Measurements from ENCODE around the gene ACAA1.

DNA sequence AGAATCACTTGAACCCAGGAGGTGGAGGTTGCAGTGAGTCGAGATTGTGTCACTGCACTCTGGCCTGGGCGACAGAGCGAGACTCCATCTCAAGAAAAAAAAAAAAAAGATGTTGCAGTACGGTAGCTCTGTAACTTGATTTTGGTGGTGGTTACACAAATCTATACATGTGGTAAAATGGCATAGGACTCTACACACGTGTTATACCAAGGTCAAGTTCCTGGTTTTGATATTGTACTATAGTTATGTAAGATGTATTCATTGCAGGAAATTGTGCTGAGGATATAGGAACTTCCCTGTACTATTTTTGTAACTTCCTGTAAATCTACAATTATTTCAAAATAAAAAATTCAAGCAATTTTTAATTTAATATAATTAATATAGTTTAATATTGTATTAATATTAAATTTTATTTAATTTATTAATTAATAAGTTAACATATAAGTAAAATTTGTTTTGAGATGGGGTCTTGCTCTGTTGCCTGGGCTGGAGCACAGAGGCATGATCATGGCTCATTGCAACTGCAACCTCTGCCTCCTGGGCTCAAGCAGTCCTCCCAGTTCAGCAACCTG is 11.5 kb upstream of the ACAA1 start:
- TF ChIP-seq SMARCB1 (IDR thresholded peaks at IDR 0.05; ENCODE audit: insufficient read length, low read depth) = no peak
- TF ChIP-seq HCFC1 (IDR thresholded peaks at IDR 0.05; ENCODE audit: low read depth, low read length) = no peak
- no peak for TF ChIP-seq BCOR (IDR thresholded peaks at IDR 0.05)
- TF ChIP-seq, protein P1, sequence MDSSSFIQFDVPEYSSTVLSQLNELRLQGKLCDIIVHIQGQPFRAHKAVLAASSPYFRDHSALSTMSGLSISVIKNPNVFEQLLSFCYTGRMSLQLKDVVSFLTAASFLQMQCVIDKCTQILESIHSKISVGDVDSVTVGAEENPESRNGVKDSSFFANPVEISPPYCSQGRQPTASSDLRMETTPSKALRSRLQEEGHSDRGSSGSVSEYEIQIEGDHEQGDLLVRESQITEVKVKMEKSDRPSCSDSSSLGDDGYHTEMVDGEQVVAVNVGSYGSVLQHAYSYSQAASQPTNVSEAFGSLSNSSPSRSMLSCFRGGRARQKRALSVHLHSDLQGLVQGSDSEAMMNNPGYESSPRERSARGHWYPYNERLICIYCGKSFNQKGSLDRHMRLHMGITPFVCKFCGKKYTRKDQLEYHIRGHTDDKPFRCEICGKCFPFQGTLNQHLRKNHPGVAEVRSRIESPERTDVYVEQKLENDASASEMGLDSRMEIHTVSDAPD (CRISPR knock-in tag; IDR thresholded peaks at IDR 0.05) = no peak
- TF ChIP-seq, protein P2, sequence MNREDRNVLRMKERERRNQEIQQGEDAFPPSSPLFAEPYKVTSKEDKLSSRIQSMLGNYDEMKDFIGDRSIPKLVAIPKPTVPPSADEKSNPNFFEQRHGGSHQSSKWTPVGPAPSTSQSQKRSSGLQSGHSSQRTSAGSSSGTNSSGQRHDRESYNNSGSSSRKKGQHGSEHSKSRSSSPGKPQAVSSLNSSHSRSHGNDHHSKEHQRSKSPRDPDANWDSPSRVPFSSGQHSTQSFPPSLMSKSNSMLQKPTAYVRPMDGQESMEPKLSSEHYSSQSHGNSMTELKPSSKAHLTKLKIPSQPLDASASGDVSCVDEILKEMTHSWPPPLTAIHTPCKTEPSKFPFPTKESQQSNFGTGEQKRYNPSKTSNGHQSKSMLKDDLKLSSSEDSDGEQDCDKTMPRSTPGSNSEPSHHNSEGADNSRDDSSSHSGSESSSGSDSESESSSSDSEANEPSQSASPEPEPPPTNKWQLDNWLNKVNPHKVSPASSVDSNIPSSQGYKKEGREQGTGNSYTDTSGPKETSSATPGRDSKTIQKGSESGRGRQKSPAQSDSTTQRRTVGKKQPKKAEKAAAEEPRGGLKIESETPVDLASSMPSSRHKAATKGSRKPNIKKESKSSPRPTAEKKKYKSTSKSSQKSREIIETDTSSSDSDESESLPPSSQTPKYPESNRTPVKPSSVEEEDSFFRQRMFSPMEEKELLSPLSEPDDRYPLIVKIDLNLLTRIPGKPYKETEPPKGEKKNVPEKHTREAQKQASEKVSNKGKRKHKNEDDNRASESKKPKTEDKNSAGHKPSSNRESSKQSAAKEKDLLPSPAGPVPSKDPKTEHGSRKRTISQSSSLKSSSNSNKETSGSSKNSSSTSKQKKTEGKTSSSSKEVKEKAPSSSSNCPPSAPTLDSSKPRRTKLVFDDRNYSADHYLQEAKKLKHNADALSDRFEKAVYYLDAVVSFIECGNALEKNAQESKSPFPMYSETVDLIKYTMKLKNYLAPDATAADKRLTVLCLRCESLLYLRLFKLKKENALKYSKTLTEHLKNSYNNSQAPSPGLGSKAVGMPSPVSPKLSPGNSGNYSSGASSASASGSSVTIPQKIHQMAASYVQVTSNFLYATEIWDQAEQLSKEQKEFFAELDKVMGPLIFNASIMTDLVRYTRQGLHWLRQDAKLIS (CRISPR knock-in tag; IDR thresholded peaks at IDR 0.05) = no peak
- TF ChIP-seq, protein P3, sequence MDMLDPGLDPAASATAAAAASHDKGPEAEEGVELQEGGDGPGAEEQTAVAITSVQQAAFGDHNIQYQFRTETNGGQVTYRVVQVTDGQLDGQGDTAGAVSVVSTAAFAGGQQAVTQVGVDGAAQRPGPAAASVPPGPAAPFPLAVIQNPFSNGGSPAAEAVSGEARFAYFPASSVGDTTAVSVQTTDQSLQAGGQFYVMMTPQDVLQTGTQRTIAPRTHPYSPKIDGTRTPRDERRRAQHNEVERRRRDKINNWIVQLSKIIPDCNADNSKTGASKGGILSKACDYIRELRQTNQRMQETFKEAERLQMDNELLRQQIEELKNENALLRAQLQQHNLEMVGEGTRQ (CRISPR knock-in tag; IDR thresholded peaks at IDR 0.05) = no peak
- TF ChIP-seq, protein P4, sequence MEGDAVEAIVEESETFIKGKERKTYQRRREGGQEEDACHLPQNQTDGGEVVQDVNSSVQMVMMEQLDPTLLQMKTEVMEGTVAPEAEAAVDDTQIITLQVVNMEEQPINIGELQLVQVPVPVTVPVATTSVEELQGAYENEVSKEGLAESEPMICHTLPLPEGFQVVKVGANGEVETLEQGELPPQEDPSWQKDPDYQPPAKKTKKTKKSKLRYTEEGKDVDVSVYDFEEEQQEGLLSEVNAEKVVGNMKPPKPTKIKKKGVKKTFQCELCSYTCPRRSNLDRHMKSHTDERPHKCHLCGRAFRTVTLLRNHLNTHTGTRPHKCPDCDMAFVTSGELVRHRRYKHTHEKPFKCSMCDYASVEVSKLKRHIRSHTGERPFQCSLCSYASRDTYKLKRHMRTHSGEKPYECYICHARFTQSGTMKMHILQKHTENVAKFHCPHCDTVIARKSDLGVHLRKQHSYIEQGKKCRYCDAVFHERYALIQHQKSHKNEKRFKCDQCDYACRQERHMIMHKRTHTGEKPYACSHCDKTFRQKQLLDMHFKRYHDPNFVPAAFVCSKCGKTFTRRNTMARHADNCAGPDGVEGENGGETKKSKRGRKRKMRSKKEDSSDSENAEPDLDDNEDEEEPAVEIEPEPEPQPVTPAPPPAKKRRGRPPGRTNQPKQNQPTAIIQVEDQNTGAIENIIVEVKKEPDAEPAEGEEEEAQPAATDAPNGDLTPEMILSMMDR (IDR thresholded peaks at IDR 0.05 in 2 of 3, conservative IDR thresholded peaks at IDR 0.05 in 1 of 3; ENCODE audit: insufficient read depth in 2 of 3, low read depth in 1 of 3, low read length in 3 of 3) = no peak
- TF ChIP-seq YY1 (IDR thresholded peaks at IDR 0.05; ENCODE audit: borderline replicate concordance in 1 of 3, control insufficient read depth in 1 of 3, extremely low read depth in 1 of 3, insufficient read depth in 3 of 3, insufficient read length in 1 of 3, insufficient replicate concordance in 2 of 3, low read depth in 1 of 3, low read length in 2 of 3) = no peak
- TF ChIP-seq KLF16 (IDR thresholded peaks at IDR 0.05) = no peak
- TF ChIP-seq, protein P5, sequence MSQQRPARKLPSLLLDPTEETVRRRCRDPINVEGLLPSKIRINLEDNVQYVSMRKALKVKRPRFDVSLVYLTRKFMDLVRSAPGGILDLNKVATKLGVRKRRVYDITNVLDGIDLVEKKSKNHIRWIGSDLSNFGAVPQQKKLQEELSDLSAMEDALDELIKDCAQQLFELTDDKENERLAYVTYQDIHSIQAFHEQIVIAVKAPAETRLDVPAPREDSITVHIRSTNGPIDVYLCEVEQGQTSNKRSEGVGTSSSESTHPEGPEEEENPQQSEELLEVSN (IDR thresholded peaks at IDR 0.05; ENCODE audit: borderline replicate concordance in 1 of 2, extremely low read depth in 1 of 2, insufficient read depth in 1 of 2, insufficient read length in 1 of 2, low read depth in 1 of 2, low read length in 1 of 2, poor library complexity in 1 of 2, severe bottlenecking in 1 of 2) = no peak

Measured in K562 (cell line).